LNCaP clone FGC (cell line): ENCODE measurements around the gene COL8A2.

Source experiments
- DNase-seq: peaks from one replicate; pipeline ENCODE4 v3.0.0-alpha.2; 2011; ENCODE audit warnings: low read depth
- H3K4me3 ChIP-seq: 2 replicates; pipeline ENCODE4 v1.5.1; 2011; ENCODE audit warnings: mild to moderate bottlenecking, low read depth, low read length, control low read depth
- CTCF ChIP-seq: IDR thresholded peaks from 2 replicates; pipeline ENCODE4 v1.5.1; 2012; ENCODE audit warnings: mild to moderate bottlenecking; ENCODE audit not compliant: control insufficient read depth, insufficient read depth; ENCODE audit errors: extremely low read depth

COL8A2 gene

DNA sequence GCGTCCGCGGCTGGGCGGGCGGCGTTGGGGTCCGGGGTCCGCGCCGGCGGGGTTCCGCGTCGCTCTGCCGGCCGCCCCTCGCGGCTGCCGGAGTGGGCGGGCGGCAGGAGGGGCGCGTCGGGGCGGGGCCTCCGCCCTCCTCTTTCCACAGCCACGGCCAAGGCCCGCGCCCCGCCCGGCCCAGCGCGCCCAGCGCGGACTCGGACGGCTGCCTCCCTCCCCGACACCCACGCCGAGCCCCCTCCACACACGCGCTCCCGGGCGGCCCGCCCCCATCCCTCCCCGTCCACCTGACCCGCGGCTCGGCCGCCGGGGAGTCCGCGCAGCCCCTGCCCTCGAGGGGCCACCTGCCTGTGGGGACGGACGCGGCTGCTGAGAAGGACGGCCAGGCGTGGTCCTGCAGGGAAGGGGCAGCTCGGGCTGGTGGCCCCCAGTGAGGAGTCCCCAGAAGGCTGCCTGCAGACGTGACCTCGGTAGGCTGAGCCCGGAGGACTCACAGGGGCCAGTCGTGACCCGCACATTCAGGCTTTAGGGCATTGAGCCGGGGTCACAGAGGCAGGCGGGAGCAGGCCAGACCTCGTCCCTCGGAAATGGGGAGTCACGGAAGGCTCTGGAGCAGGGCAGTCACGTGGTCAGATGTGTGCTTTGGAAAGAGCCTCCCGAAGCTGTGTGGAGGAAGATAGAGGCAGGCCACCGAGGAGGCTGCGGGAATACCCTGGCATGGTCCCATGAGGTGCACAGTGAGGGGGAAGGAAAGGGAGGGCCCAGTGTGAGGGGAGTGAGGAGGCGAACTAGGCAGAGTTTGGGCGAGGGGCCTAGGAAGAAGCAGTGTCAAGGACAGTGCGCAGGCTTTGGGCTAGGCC lies at the start of gene COL8A2:
TSS of gene COL8A2 (minus strand) at position 94 of the 863 bp plus-strand sequence. CDS start 24,980 bp downstream, outside the sequence.
- no peak within 1 kb of the TSS for H3K4me3 ChIP-seq
- TF ChIP-seq CTCF = no peak
- DNase-seq = no peak

DNA sequence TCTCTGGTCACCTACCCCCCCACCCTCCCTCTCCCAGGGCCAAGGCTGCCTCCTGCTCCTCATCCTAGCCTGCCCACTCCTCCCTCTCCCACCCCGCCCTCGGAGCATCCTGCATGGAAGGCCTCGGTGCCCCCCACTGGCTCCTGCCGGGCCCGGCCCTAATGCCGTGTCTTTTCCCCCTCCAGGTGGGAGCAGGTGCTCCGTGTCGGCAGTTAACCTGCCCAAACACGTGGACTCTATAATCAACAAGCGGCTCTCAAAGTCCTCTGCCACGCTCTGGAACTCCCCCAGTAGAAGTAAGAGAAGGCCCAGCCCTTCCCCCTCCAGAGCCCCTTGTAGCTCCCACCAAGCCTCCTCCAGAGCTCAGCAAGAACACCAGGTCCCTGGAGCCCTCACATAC lies 49.7 kb upstream of the COL8A2 start:
- TF ChIP-seq CTCF = no peak
- no peak for DNase-seq
- no peak overlapping the region for H3K4me3 ChIP-seq

DNA sequence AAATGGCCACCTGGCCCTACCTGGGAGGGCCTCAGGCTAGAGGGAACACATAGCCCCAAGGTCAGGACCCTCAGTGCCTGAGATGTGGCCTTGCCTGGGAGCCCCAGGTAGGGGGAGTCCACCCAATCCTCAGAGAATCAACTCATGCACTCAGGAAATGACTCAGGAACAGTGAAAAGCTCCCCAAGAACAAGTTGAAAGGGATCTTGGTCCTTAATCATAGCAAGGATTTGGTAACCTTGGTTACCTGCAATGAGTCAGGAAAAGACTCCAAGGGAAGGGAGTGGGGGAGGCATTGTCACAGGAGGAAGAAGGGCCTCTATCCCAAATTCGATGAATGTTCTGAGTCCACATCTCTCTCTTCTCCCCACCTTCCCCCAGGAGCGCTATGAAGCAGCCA lies 48.0 kb upstream of the COL8A2 start:
- TF ChIP-seq CTCF = no peak
- no peak for DNase-seq
- H3K4me3 ChIP-seq = no peak overlapping the region

GRCh38 chr1:36172017-36172747 lies 47.2 kb upstream of the COL8A2 start:
- TF ChIP-seq CTCF = no peak
- H3K4me3 ChIP-seq = no peak overlapping the region
- DNase-seq = no peak

DNA sequence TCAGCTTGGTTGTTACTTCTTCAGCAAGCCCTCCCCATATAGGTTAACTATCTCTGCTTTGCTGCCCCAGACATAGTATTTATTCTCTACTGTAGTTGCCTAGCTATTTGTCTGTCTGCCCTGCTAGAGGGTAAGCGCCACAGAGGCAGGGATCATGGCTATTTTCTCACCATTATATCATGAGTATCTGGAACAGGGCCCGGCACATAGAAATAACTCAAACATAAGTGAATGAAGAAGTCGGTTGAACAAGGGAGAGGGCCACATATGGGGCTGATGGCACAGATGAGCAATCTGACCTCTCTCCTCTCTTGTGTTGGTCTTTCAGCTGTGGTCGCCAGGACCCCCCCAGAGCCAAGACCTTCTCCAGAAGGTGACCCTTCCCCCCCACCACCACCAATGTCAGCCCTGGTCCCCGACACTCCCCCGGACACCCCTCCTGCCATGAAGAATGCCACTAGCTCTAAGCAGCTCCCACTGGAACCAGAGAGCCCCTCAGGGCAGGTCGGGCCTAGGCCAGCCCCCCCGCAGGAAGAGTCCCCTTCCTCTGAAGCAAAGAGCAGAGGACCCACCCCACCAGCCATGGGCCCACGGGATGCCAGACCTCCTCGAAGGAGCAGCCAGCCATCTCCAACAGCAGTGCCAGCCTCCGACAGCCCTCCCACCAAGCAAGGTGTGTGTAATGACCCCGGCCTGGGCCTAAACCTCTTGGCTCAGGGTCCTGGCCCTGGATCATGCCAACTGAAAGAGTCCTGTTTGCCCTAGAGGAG lies 45.8 kb upstream of the COL8A2 start:
- DNase-seq = no peak

More for the DNA sequence above, 45.8 kb upstream of the COL8A2 start:
- TF ChIP-seq CTCF = no peak
- H3K4me3 ChIP-seq = no peak overlapping the region
